IMR-90 (cell line): ENCODE results near the gene ZNF407. TPM values are rescaled to one million over a fixed set of nuclear protein-coding genes. Genes with fewer than 3 reads are reported as not detected.

Experiments
- ATAC-seq: fragments of 200-7000 bp; cut with Tn5 transposase; 2 replicates; pipeline ENCODE4 v1.9.1; 2020; ENCODE audit warnings: low read depth, mild to moderate bottlenecking, moderate library complexity
- BruUV-seq: library from RNA; stranded (reverse); fragments of 400-500 nt; replicated peaks from 2 replicates; lab custom pipeline; 2021; lab: Mats Ljungman, UMichigan
- CTCF ChIA-PET: fragments of 300-600 bp; formaldehyde crosslinking; extraction: SDS; loops from one replicate; lab custom pipeline; 2021; ENCODE audit warnings: antibody characterized with exemption; lab: Yijun Ruan, JAX
- POLR2A ChIA-PET: fragments of 300-600 bp; sonication (Branson Sonifier 250); formaldehyde crosslinking; loops from one replicate; lab custom pipeline; 2022; ENCODE audit warnings: antibody characterized with exemption; ENCODE audit not compliant: unreplicated experiment; lab: Charles Lee
- DNase-seq: peaks from one replicate; pipeline ENCODE4 v3.0.0; 2013
- H2AFZ ChIP-seq: replicated peaks from 2 replicates; pipeline ENCODE3; 2013; ENCODE audit warnings: low read length, mild to moderate bottlenecking; ENCODE audit not compliant: poor library complexity
- H2AK5ac ChIP-seq: 2 replicates; pipeline ENCODE4 v1.6.1; 2013; ENCODE audit warnings: low read depth, low read length, inconsistent platforms
- H2AK9ac ChIP-seq: replicated peaks from 2 replicates; pipeline ENCODE3; 2013; ENCODE audit warnings: mild to moderate bottlenecking, low read depth, low read length, moderate library complexity; ENCODE audit not compliant: poor library complexity
- H2BK120ac ChIP-seq: 2 replicates; pipeline ENCODE4 v1.6.1; 2013; ENCODE audit warnings: low read depth, low read length, inconsistent platforms
- H2BK15ac ChIP-seq: 3 replicates; pipeline ENCODE4 v1.6.1; 2013; ENCODE audit warnings: low read depth, low read length, inconsistent platforms
- H2BK20ac ChIP-seq: 2 replicates; pipeline ENCODE4 v1.6.1; 2013; ENCODE audit warnings: low read depth, mild to moderate bottlenecking, inconsistent platforms, low read length, moderate library complexity
- H2BK5ac ChIP-seq: 2 replicates; pipeline ENCODE4 v1.6.1; 2013; ENCODE audit warnings: mild to moderate bottlenecking, low read depth, low read length, inconsistent platforms; ENCODE audit not compliant: poor library complexity, severe bottlenecking
- H3K14ac ChIP-seq: replicated peaks from 2 replicates; pipeline ENCODE4 v1.6.1; 2013; ENCODE audit warnings: low read depth, low read length, inconsistent platforms
- H3K18ac ChIP-seq: 2 replicates; pipeline ENCODE4 v1.6.1; 2013; ENCODE audit warnings: low read depth, low read length, control low read depth
- H3K23ac ChIP-seq: 2 replicates; pipeline ENCODE4 v1.6.1; 2013; ENCODE audit warnings: low read depth, low read length, inconsistent platforms
- H3K27ac ChIP-seq: 2 replicates; pipeline ENCODE4 v1.5.1; 2013; ENCODE audit warnings: mild to moderate bottlenecking, control low read depth, low read length; ENCODE audit not compliant: insufficient read depth
- H3K27me3 ChIP-seq: 2 replicates; pipeline ENCODE4 v1.6.1; 2013; ENCODE audit warnings: low read length; ENCODE audit not compliant: control insufficient read depth, insufficient read depth
- H3K36me3 ChIP-seq: 2 replicates; pipeline ENCODE4 v1.6.1; 2013; ENCODE audit warnings: low read length, mixed read lengths; ENCODE audit not compliant: control insufficient read depth, insufficient read depth
- H3K4ac ChIP-seq: 2 replicates; pipeline ENCODE4 v1.6.1; 2013; ENCODE audit warnings: low read depth, low read length, inconsistent platforms
- H3K4me1 ChIP-seq: 2 replicates; pipeline ENCODE4 v1.6.1; 2013; ENCODE audit warnings: low read length, mixed read lengths; ENCODE audit not compliant: control insufficient read depth, insufficient read depth
- H3K4me2 ChIP-seq: 2 replicates; pipeline ENCODE4 v1.6.1; 2013; ENCODE audit warnings: low read depth, mild to moderate bottlenecking, control low read depth, low read length, moderate library complexity
- H3K4me3 ChIP-seq: 2 replicates; pipeline ENCODE4 v1.5.1; 2013; ENCODE audit warnings: low read depth, mild to moderate bottlenecking, control low read depth, low read length, moderate library complexity; ENCODE audit not compliant: insufficient read depth
- H3K56ac ChIP-seq: 2 replicates; pipeline ENCODE4 v1.6.1; 2013; ENCODE audit warnings: low read length, inconsistent platforms; ENCODE audit not compliant: insufficient read depth; ENCODE audit errors: extremely low read depth
- H3K79me1 ChIP-seq, 2 experiments: 2 replicates each; pipeline ENCODE4 v1.6.1; 2013; ENCODE audit warnings: low read length in 2 of 2, inconsistent platforms in 1 of 2, low read depth in 1 of 2
- H3K9ac ChIP-seq: 2 replicates; pipeline ENCODE4 v1.6.1; 2013; ENCODE audit warnings: low read depth, low read length, control low read depth
- H3K9me1 ChIP-seq: 2 replicates; pipeline ENCODE4 v1.6.1; 2013; ENCODE audit warnings: low read length, inconsistent platforms; ENCODE audit not compliant: insufficient read depth
- H3K9me3 ChIP-seq: 2 replicates; pipeline ENCODE4 v1.6.1; 2013; ENCODE audit warnings: low read length; ENCODE audit not compliant: control insufficient read depth, insufficient read depth
- H4K20me1 ChIP-seq: 2 replicates; pipeline ENCODE4 v1.6.1; 2013; ENCODE audit warnings: low read length, inconsistent platforms; ENCODE audit not compliant: insufficient read depth
- H4K5ac ChIP-seq: 2 replicates; pipeline ENCODE4 v1.6.1; 2013; ENCODE audit warnings: mild to moderate bottlenecking, low read depth, low read length, control low read depth
- H4K8ac ChIP-seq, 2 experiments: 2 replicates each; pipeline ENCODE4 v1.6.1; 2013; ENCODE audit warnings: low read depth in 2 of 2, low read length in 2 of 2, control low read depth in 1 of 2, inconsistent platforms in 1 of 2
- H4K91ac ChIP-seq: 2 replicates; pipeline ENCODE4 v1.6.1; 2013; ENCODE audit warnings: low read depth, low read length, inconsistent platforms; ENCODE audit not compliant: insufficient read depth
- CTCF ChIP-seq: conservative IDR thresholded peaks from 2 replicates; pipeline ENCODE4 v1.5.1; 2012; ENCODE audit warnings: mild to moderate bottlenecking, low read depth, low read length, improper control_type of control experiment
- RAD21 ChIP-seq: IDR thresholded peaks from 2 replicates; pipeline ENCODE4 v1.6.1; 2012; ENCODE audit warnings: low read length, improper control_type of control experiment
- SMC3 ChIP-seq: fragments of 150-350 bp; IDR thresholded peaks from 2 replicates; pipeline ENCODE4 v1.6.1; 2016; ENCODE audit warnings: low read depth, mild to moderate bottlenecking, antibody characterized with exemption, low read length, moderate library complexity
- USF2 ChIP-seq: fragments of 150-350 bp; IDR thresholded peaks from 2 replicates; pipeline ENCODE4 v1.6.1; 2017; ENCODE audit warnings: mild to moderate bottlenecking, antibody characterized with exemption, low read length, low read depth
- WGBS, 2 experiments: methylation state at CpG; one replicate each; pipeline versions ENCODE4 v1.1.5 to v1.1.7; 2013; ENCODE audit warnings: missing lambda C conversion rate in 2 of 2; ENCODE audit not compliant: insufficient read length in 1 of 2; ENCODE audit errors: extremely low coverage in 2 of 2; 5-methylcytosine and 5-hydroxymethylcytosine counted together
- dilution Hi-C: fragments of 300-500 bp; cut with HindIII; formaldehyde crosslinking; loops from one replicate; pipeline ENCODE4 v1.14.3; 2018; ENCODE audit warnings: low sequenced_read_pairs; ENCODE audit not compliant: unreplicated experiment
- in situ Hi-C: fragments of 300-500 bp; cut with MboI; formaldehyde crosslinking; loops from 3 replicates; pipeline ENCODE4 v1.14.3; 2019; ENCODE audit warnings: low sequenced_read_pairs, inconsistent platforms, mixed read lengths
- intact Hi-C: fragments of 100-400 bp; cut with micrococcal nuclease; formaldehyde crosslinking; loops from 2 replicates; pipeline ENCODE4 v1.10.0; 2022
- polyA plus RNA-seq, 3 experiments: library from polyadenylated mRNA; depleted of rRNA; stranded (reverse); fragments of >200 nt; gene quantifications; 2 replicates each; pipeline ENCODE4 v1.2.3, GENCODE V29; 2012; ENCODE audit warnings: low replicate concordance in 1 of 3
- total RNA-seq: library from RNA; depleted of rRNA; stranded (reverse); fragments of >200 nt; gene quantifications from 2 replicates; pipeline ENCODE4 v1.2.3, GENCODE V29; 2012

Gene ZNF407
- total and polyA plus RNA-seq, 2 of the 4 experiments (the other 2 are of a cell fraction), result 3.1 to 20.1 TPM

GRCh38 chr18:75041586-75041985 lies 443.9 kb downstream of the ZNF407 start:
- no peak overlapping the region for H4K91ac ChIP-seq
- ChIA-PET POLR2A (no interaction called here), CTCF (interaction anchor here (0.7 to 1.3 kb wide), 8 partner anchors 12 to 360 kb away, joined by 3 to 6 read pairs (median 3); no protein-coding TSS in a partner anchor)
- no peak overlapping the region for H3K4me2 ChIP-seq
- BruUV-seq, result no TSS peak
- intact Hi-C loops (loop anchor here (2.0 kb wide), 1 partner anchor 387 kb away; no protein-coding TSS in a partner anchor), in situ Hi-C loops (no loop called here), dilution Hi-C loops (no loop called here)
- no peaks in the 10 kb centered on the region; a peak in 1 of 4 replicates for H3K79me1 ChIP-seq
- no peaks in the 10 kb centered on the region for H4K20me1 ChIP-seq
- no peak overlapping the region for H3K4me3 ChIP-seq
- no peak overlapping the region; the same call in 1 of the 2 replicates for H3K14ac ChIP-seq
- no peak overlapping the region for H2AFZ ChIP-seq
- H3K9me3 ChIP-seq, result no peaks in the 10 kb centered on the region
- H2AK9ac ChIP-seq, result no peak overlapping the region
- H2BK120ac ChIP-seq, result no peak overlapping the region; the same call in 1 of the 2 replicates
- no peaks in the 10 kb centered on the region for H3K36me3 ChIP-seq
- no peak overlapping the region for H2AK5ac ChIP-seq
- no peak overlapping the region for H2BK5ac ChIP-seq
- no peak overlapping the region for H2BK15ac ChIP-seq
- WGBS, 2 experiments, result 80% methylated on average over 1 of the region's 8 CpGs; no CpG with 5 or more reads in 1 of the 2 experiments
- H3K4me1 ChIP-seq, result peaks cover 4% of the 10 kb centered on the region
- TF ChIP-seq USF2, result no peak
- peak; percentile 48 for TF ChIP-seq RAD21
- TF ChIP-seq CTCF, result peak; percentile 42
- TF ChIP-seq SMC3, result peak; percentile 55
- H3K9ac ChIP-seq, result no peak overlapping the region
- 0 out of 2 replicates have a peak, but pooled peaks have one; percentile 33 for ATAC-seq
- H4K8ac ChIP-seq, result no peak overlapping the region
- no peaks in the 10 kb centered on the region for H3K27me3 ChIP-seq
- H3K23ac ChIP-seq, result no peak overlapping the region
- H3K56ac ChIP-seq, result no peak overlapping the region
- H2BK20ac ChIP-seq, result no peak overlapping the region
- peaks cover 3% of the 10 kb centered on the region; the same call in 1 of the 2 replicates for H3K9me1 ChIP-seq
- H3K27ac ChIP-seq, result no peak overlapping the region
- peak; percentile 50 for DNase-seq
- H4K5ac ChIP-seq, result no peak overlapping the region
- peak overlapping the region; percentile 18; the same call in 1 of the 2 replicates for H3K4ac ChIP-seq
- no peak overlapping the region for H3K18ac ChIP-seq
